ENCODE measurements around the gene RBMS1.

The RBMS1 gene

GRCh38 chr2:160224507-160224906 is 269.1 kb downstream of the RBMS1 start:
- no peak for DNase-seq (ENCODE audit: low read depth in 2 of 2)

GRCh38 chr2:160224060-160224459 is 269.5 kb downstream of the RBMS1 start:
- peak in 1 of 2 experiments; percentile 19 for DNase-seq (ENCODE audit: low read depth in 2 of 2)

- DNase-seq (ENCODE audit: low read depth in 2 of 2): no peak
These were observed 270.0 kb downstream of the RBMS1 start for GRCh38 chr2:160223560-160223959.

GRCh38 chr2:160222546-160223283 is 270.9 kb downstream of the RBMS1 start:
- DNase-seq (ENCODE audit: low read depth in 2 of 2): no peak
